HepG2 (cell line): ENCODE data around the gene PODXL. TPM values are rescaled to one million over a fixed set of nuclear protein-coding genes. Genes with fewer than 3 reads are reported as not detected.

Source experiments
- ATAC-seq: fragments of 200-7000 bp; cut with Tn5 transposase; 3 replicates; pipeline ENCODE4 v1.9.1; 2020; ENCODE audit warnings: mild to moderate bottlenecking, moderate library complexity
- BruUV-seq: library from RNA; stranded (reverse); fragments of 400-500 nt; replicated peaks from 2 replicates; lab custom pipeline; 2021; lab: Mats Ljungman, UMichigan
- CTCF ChIA-PET: fragments of 300-600 bp; formaldehyde crosslinking; extraction: SDS; loops from one replicate; lab custom pipeline; 2021; ENCODE audit warnings: low total read pairs, inconsistent platforms, low intra/inter-chr PET ratio; lab: Yijun Ruan, JAX
- POLR2A ChIA-PET: fragments of 350-600 bp; sonication (Branson Sonifier 250); formaldehyde crosslinking; loops from one replicate; lab custom pipeline; 2020; ENCODE audit warnings: antibody characterized with exemption, inconsistent platforms; lab: Yijun Ruan, JAX
- DNase-seq: peaks from one replicate; pipeline ENCODE4 v3.0.0-alpha.2; 2015; ENCODE audit warnings: low spot score
- FAIRE-seq: peaks from 3 replicates; lab custom pipeline; 2011; peaks lifted over from hg19 to GRCh38; lab: Jason Lieb, UNC
- H2AFZ ChIP-seq: one replicate; pipeline ENCODE4 v1.6.1; 2011; ENCODE audit warnings: low read length, inconsistent platforms
- H3K27ac ChIP-seq: fragments of 300-600 bp; 3 replicates; pipeline ENCODE4 v1.8.0; 2011; ENCODE audit warnings: mixed run types, mild to moderate bottlenecking, mixed read lengths, low read length, inconsistent platforms; ENCODE audit not compliant: insufficient read depth; ENCODE audit errors: extremely low read length
- H3K27me3 ChIP-seq, 2 experiments: fragments of 200-600 bp in 1 of 2; 2 replicates in 1 of 2; 3 replicates in 1 of 2; pipeline versions ENCODE4 v1.6.0 to v1.8.0; 2011; ENCODE audit warnings: low read length in 2 of 2, mild to moderate bottlenecking in 2 of 2, moderate library complexity in 2 of 2, inconsistent platforms in 1 of 2; ENCODE audit not compliant: insufficient read depth in 2 of 2, control insufficient read depth in 1 of 2
- H3K36me3 ChIP-seq, 2 experiments: fragments of 200-600 bp in 1 of 2; replicated peaks in 1 of 2; 2 replicates in 1 of 2; 3 replicates in 1 of 2; pipeline versions ENCODE4 v1.5.1 to v1.8.0; 2011; ENCODE audit warnings: low read length in 2 of 2, inconsistent platforms in 1 of 2; ENCODE audit not compliant: insufficient read depth in 2 of 2, control insufficient read depth in 1 of 2
- H3K4me1 ChIP-seq: 2 replicates; pipeline ENCODE4 v1.5.1; 2012; ENCODE audit warnings: low read length, inconsistent platforms; ENCODE audit not compliant: insufficient read depth
- H3K4me2 ChIP-seq: 2 replicates; pipeline ENCODE4 v1.6.0; 2011; ENCODE audit warnings: low read depth, low read length, inconsistent platforms
- H3K4me3 ChIP-seq, 3 experiments: fragments of 200-600 bp in 1 of 3; sonication (generic), shearing (Covaris generic) in 1 of 3; replicated peaks in 1 of 3; 2 replicates each; pipeline ENCODE4 v1.5.1; 2011 to 2016; ENCODE audit warnings: low read length in 3 of 3, inconsistent platforms in 2 of 3, low read depth in 2 of 3, mild to moderate bottlenecking in 2 of 3, control low read depth in 1 of 3, mixed read lengths in 1 of 3; ENCODE audit not compliant: insufficient read depth in 1 of 3
- H3K79me2 ChIP-seq: one replicate; pipeline ENCODE4 v1.6.1; 2011; ENCODE audit warnings: low read length, inconsistent platforms; ENCODE audit not compliant: insufficient read depth
- H3K9ac ChIP-seq: 2 replicates; pipeline ENCODE4 v1.6.0; 2011; ENCODE audit warnings: mild to moderate bottlenecking, low read depth, low read length, inconsistent platforms; ENCODE audit not compliant: insufficient read depth
- H3K9me3 ChIP-seq: 2 replicates; pipeline ENCODE4 v1.5.1; 2012; ENCODE audit warnings: mild to moderate bottlenecking, low read length
- H4K20me1 ChIP-seq: 2 replicates; pipeline ENCODE4 v1.6.0; 2011; ENCODE audit warnings: inconsistent platforms, mild to moderate bottlenecking, low read length, moderate library complexity; ENCODE audit not compliant: insufficient read depth
- GATAD2A ChIP-seq: IDR thresholded peaks from 2 replicates; pipeline ENCODE4 v1.6.1; 2016
- KAT2B ChIP-seq: fragments of 150-350 bp; IDR thresholded peaks from 2 replicates; pipeline ENCODE4 v1.6.1; 2014; ENCODE audit warnings: low read depth, low read length, borderline replicate concordance
- NFIC ChIP-seq: IDR thresholded peaks from 2 replicates; pipeline ENCODE4 v1.6.1; 2012; ENCODE audit warnings: mild to moderate bottlenecking, low read length, inconsistent platforms
- WGBS: methylation state at CpG from one replicate; pipeline ENCODE4 v1.1.6; 2017; ENCODE audit warnings: low lambda C conversion rate; 5-methylcytosine and 5-hydroxymethylcytosine counted together
- in situ Hi-C: cut with HindIII; loops from 2 replicates; pipeline ENCODE4 v1.10.0; 2017; ENCODE audit warnings: low pct_unique_long_range_greater_than_20kb; ENCODE audit not compliant: extremely low pct_ligation_motif_present
- intact Hi-C: fragments of 100-400 bp; cut with micrococcal nuclease; formaldehyde crosslinking; loops from one replicate; pipeline ENCODE4 v1.10.0; 2022; ENCODE audit not compliant: unreplicated experiment
- polyA plus RNA-seq, 8 experiments: library from polyadenylated mRNA; depleted of rRNA in 3 of 8; stranded (reverse) in 7 of 8; unstranded in 1 of 8; fragments of >200 nt; fragmentation: Illumina TruSeq in 4 of 8; extraction: Trizol in 4 of 8; gene quantifications; 2 replicates each; pipeline versions ENCODE4 v1.2.1 to v1.2.3, GENCODE V29; 2011 to 2016; ENCODE audit warnings: low read depth in 4 of 8, missing spikeins in 1 of 8, mixed read lengths in 1 of 8; ENCODE audit not compliant: insufficient read depth in 1 of 8
- total RNA-seq, 5 experiments: library from RNA; depleted of rRNA; stranded (reverse); fragments of >200 nt; fragmentation: Illumina TruSeq; extraction: Trizol; gene quantifications; 2 replicates each; pipeline ENCODE4 v1.2.3, GENCODE V29; 2016; ENCODE audit warnings: low read depth in 1 of 5
- TF ChIP-seq, protein P1 (sequence below): IDR thresholded peaks from 2 replicates; pipeline ENCODE4 v1.6.1; 2016; ENCODE audit warnings: missing compliant biosample characterization, missing genetic modification reagents, borderline replicate concordance
- TF ChIP-seq, protein P2 (sequence below): sonication (generic); formaldehyde crosslinking; IDR thresholded peaks from 2 replicates; pipeline ENCODE4 v1.8.1; 2022; ENCODE audit warnings: mild to moderate bottlenecking, missing genetic modification reagents
- TF ChIP-seq, protein P3 (sequence below): sonication (generic); formaldehyde crosslinking; IDR thresholded peaks from 2 replicates; pipeline ENCODE4 v1.5.1; 2020; ENCODE audit warnings: missing genetic modification reagents, mild to moderate bottlenecking, borderline replicate concordance
- TF ChIP-seq, protein P4 (sequence below): sonication (generic); formaldehyde crosslinking; IDR thresholded peaks from 2 replicates; pipeline ENCODE4 v1.8.0; 2022; ENCODE audit warnings: mild to moderate bottlenecking, missing genetic modification reagents, borderline replicate concordance
- TF ChIP-seq, protein P5 (sequence below): fragments of 450-650 bp; IDR thresholded peaks from 2 replicates; pipeline ENCODE4 v1.6.1; 2016

PODXL gene
- total and polyA plus RNA-seq, 2 of the 13 experiments (the other 11 are each of a cell fraction or from before 2014, with no cell fraction given), result 0.22 to 0.54 TPM

DNA sequence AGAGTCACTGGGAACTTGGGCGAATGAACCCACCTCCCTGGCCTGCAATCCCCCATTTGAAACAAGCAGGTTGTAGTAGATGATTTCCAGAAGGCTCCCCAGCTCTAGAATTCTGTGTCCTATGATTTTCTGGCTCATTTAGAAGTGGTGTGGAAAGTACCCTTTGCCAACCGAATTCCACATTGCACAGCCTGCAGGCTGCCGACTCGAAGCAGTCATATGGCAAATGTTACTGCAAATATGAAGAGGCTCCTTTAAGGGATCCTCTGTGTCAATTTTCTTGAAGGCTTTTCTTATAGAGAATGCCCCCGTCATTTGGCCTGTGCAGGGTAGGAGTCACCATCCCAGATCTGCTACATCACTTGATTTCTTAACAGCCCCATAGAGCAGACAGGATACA is 5.6 kb downstream of the PODXL start (continued):
- TF ChIP-seq, protein P1, sequence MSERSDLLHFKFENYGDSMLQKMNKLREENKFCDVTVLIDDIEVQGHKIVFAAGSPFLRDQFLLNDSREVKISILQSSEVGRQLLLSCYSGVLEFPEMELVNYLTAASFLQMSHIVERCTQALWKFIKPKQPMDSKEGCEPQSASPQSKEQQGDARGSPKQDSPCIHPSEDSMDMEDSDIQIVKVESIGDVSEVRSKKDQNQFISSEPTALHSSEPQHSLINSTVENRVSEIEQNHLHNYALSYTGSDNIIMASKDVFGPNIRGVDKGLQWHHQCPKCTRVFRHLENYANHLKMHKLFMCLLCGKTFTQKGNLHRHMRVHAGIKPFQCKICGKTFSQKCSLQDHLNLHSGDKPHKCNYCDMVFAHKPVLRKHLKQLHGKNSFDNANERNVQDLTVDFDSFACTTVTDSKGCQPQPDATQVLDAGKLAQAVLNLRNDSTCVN (CRISPR knock-in tag), result no peak
- TF ChIP-seq, protein P2, sequence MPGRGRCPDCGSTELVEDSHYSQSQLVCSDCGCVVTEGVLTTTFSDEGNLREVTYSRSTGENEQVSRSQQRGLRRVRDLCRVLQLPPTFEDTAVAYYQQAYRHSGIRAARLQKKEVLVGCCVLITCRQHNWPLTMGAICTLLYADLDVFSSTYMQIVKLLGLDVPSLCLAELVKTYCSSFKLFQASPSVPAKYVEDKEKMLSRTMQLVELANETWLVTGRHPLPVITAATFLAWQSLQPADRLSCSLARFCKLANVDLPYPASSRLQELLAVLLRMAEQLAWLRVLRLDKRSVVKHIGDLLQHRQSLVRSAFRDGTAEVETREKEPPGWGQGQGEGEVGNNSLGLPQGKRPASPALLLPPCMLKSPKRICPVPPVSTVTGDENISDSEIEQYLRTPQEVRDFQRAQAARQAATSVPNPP, result no peak

DNA sequence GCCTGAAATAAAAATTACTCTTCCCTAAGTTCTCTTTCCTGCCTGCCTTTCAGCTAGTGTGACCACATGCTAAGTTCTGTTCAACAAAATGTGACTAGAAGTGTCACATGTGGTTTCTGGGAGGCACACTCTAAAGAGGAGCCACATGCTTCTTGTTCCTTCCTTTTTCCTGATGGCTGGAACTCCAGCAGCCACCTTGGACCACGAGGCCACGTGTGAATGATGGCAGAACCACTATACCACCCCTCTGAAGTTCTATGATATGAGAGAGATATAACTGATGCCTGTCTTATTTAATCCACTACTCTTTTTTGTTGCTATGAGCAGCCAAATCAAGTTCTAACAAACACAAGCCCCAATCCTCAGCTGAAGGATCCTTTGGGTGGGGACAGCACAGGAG is 8.1 kb downstream of the PODXL start:
- no peak for TF ChIP-seq KAT2B
- TF ChIP-seq GATAD2A (CRISPR knock-in tag), result no peak
- TF ChIP-seq, protein P3, sequence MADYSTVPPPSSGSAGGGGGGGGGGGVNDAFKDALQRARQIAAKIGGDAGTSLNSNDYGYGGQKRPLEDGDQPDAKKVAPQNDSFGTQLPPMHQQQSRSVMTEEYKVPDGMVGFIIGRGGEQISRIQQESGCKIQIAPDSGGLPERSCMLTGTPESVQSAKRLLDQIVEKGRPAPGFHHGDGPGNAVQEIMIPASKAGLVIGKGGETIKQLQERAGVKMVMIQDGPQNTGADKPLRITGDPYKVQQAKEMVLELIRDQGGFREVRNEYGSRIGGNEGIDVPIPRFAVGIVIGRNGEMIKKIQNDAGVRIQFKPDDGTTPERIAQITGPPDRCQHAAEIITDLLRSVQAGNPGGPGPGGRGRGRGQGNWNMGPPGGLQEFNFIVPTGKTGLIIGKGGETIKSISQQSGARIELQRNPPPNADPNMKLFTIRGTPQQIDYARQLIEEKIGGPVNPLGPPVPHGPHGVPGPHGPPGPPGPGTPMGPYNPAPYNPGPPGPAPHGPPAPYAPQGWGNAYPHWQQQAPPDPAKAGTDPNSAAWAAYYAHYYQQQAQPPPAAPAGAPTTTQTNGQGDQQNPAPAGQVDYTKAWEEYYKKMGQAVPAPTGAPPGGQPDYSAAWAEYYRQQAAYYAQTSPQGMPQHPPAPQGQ (CRISPR knock-in tag), result no peak
- no peak for TF ChIP-seq NFIC
- TF ChIP-seq, protein P4, sequence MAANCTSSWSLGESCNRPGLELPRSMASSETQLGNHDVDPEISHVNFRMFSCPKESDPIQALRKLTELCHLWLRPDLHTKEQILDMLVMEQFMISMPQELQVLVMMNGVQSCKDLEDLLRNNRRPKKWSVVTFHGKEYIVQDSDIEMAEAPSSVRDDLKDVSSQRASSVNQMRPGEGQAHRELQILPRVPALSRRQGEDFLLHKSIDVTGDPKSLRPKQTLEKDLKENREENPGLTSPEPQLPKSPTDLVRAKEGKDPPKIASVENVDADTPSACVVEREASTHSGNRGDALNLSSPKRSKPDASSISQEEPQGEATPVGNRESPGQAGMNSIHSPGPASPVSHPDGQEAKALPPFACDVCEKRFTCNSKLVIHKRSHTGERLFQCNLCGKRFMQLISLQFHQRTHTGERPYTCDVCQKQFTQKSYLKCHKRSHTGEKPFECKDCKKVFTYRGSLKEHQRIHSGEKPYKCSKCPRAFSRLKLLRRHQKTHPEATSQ (CRISPR knock-in tag), result no peak
- TF ChIP-seq, protein P5, sequence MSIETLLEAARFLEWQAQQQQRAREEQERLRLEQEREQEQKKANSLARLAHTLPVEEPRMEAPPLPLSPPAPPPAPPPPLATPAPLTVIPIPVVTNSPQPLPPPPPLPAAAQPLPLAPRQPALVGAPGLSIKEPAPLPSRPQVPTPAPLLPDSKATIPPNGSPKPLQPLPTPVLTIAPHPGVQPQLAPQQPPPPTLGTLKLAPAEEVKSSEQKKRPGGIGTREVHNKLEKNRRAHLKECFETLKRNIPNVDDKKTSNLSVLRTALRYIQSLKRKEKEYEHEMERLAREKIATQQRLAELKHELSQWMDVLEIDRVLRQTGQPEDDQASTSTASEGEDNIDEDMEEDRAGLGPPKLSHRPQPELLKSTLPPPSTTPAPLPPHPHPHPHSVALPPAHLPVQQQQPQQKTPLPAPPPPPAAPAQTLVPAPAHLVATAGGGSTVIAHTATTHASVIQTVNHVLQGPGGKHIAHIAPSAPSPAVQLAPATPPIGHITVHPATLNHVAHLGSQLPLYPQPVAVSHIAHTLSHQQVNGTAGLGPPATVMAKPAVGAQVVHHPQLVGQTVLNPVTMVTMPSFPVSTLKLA, result peak; percentile 73
- DNase-seq (no peak), FAIRE-seq (no peak), ATAC-seq (no peak)
- H3K79me2 ChIP-seq, result no peaks in the 10 kb centered on the region
- in situ Hi-C loops, result loop anchor here (5.0 kb wide), 1 partner anchor 109 kb away; no protein-coding TSS in a partner anchor
- H3K9ac ChIP-seq, result no peak overlapping the region
- no TSS peak for BruUV-seq
- no peak overlapping the region for H3K4me2 ChIP-seq
- H2AFZ ChIP-seq, result no peak overlapping the region
- CTCF ChIA-PET, result no interaction called here
- H3K4me3 ChIP-seq, result no peak overlapping the region
- POLR2A ChIA-PET, result no interaction called here
- H3K36me3 ChIP-seq, result no peaks in the 10 kb centered on the region
- 0% methylated on average over 2 of the region's 2 CpGs for WGBS
- no peak overlapping the region for H3K27ac ChIP-seq
- peaks cover 23% of the 10 kb centered on the region for H3K4me1 ChIP-seq
- intact Hi-C loops, result no loop called here
- peaks cover 4 to 10% of the 10 kb centered on the region in 2 experiments; a peak in 3 of 5 replicates for H3K27me3 ChIP-seq
- H3K9me3 ChIP-seq, result no peaks in the 10 kb centered on the region
- no peaks in the 10 kb centered on the region for H4K20me1 ChIP-seq
